Endothelial cell of umbilical vein (primary cell): Measurements from ENCODE around the gene ATG5.

ENCODE experiments used
- CTCF ChIP-seq, 2 donors: IDR thresholded peaks; 1 replicate in 1 of 2; 2 replicates in 1 of 2; pipeline ENCODE4 v1.5.1; 2011; ENCODE audit warnings: low read length in 2 of 2, mild to moderate bottlenecking in 2 of 2, moderate library complexity in 2 of 2, control low read depth in 1 of 2, inconsistent platforms in 1 of 2, low read depth in 1 of 2; ENCODE audit not compliant: insufficient read depth in 1 of 2; ENCODE audit errors: extremely low read depth in 1 of 2
- POLR2AphosphoS5 ChIP-seq: IDR thresholded peaks from 2 replicates; pipeline ENCODE4 v1.6.1; 2012; ENCODE audit warnings: low read depth, mild to moderate bottlenecking, control low read depth, low read length, moderate library complexity; ENCODE audit not compliant: insufficient read depth

- TF ChIP-seq CTCF (IDR thresholded peaks at IDR 0.05; ENCODE audit: extremely low read depth in 1 of 2, insufficient read depth in 1 of 2, low read depth in 1 of 2, low read length in 2 of 2) = no peak
- no peak for TF ChIP-seq POLR2AphosphoS5
Observed at GRCh38 chr6:106138151-106138550, 187.4 kb downstream of the ATG5 start.
